GM04503 (cell line): ENCODE results near the gene PNMT.
"Not testable (repeated sequence)": the region's sequence is repeated elsewhere in the genome, so short reads cannot be mapped to it uniquely, and the experiment has no call there.

Experiments used
- DNase-seq: peaks from one replicate; pipeline ENCODE4 v3.0.0-alpha.2; 2012; ENCODE audit warnings: low read depth

Gene PNMT

DNA sequence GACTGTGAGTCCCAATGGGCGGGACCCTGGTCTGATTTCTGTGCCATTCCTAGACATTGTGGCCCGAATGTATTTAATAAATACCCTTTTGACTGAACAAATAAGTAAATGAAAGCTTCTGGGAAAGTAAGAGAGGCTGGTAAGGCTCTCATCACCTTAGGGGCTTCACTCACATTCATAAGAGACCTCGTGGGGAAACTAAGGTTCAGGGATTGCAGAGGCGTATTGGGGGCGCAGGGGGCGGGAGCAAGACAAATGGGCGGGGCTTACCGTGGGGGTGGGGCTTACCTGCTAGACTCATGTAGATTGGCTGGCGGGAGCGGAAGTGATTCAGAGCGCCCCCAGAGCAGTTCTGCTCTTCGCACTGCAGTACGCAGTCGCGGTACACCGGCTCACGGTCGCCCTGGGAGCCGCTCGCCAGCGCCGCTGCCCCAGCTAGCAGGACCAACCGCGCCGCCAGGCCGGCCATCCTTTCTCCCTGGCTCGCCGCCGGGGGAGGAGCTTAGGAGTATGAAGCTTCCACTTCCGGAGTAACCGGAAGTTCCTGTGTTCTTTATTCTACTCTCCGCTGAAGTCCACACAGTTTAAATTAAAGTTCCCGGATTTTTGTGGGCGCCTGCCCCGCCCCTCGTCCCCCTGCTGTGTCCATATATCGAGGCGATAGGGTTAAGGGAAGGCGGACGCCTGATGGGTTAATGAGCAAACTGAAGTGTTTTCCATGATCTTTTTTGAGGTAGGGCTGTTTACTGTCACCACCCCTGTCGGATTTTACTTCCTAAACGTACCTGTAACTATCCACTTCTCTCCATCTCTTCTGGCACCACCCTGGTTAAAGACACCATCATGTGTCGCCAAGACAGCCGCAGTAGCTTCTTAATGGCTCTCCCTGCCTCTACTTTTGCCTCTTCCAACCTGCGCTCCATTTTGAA lies 19.6 kb downstream of the PNMT start, which contains the start of gene PGAP3:
Gene PGAP3 (minus strand): TSS at position 512 of the 929 bp plus-strand sequence. CDS start 43 bp downstream, at position 469.
- peak; percentile 55 for DNase-seq

DNA sequence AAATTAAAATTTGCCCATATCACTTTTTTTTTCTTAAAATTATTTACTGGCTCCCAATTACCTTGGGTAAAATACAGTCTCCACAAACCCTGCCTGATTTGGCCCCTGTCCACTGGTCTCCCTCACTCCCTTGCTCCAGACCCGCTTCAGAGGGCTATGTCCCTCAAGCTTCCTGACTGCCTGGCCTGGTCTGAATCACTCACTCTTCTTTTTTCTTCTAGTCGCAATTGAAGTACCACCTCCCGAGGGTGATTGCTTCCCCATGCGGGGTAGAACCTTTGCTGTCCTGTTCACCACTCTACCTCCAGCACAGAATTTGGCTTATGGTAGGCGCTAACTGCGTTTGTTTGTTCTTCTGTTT lies 20.2 kb downstream of the PNMT start:
- DNase-seq = no peak

DNA sequence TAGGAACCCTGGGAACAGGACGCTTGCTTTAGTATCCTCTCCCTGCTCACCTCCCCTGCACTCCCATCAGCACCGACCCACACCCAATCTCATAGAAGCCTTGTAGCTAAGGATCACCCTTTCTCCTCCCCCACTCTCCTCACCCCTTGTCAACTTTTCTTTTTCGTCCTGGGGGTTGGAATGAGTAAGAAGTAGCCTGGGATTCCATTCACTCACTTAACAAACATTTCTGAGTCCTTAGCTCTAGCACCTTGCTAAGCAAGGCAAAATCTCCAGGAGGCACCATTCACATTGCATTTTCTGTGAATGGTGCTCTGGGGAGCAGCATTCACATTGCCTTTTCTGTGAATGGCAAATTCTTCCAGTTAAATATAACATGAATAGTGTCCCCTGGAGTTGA lies 20.7 kb downstream of the PNMT start:
- no peak for DNase-seq

DNA sequence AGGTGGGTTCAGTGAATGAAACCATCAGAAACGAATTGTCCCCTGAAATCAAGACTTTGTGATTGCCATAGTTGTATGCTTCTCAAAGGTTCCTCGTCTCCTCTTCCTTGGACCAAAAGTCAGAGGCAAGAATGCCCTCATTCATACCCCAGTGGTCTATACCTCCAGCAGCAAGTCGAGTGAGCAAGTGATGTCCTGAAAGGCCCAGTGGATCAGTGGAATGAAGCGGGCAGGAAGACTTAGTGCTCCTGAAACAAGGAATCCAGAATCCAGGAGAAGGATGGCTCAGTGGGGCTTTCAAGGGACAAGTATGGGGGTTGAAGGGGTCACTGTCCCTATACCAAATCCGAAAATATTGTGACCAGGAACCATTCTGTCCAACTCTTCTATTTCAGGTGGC lies 26.3 kb downstream of the PNMT start:
- no peak for DNase-seq

DNA sequence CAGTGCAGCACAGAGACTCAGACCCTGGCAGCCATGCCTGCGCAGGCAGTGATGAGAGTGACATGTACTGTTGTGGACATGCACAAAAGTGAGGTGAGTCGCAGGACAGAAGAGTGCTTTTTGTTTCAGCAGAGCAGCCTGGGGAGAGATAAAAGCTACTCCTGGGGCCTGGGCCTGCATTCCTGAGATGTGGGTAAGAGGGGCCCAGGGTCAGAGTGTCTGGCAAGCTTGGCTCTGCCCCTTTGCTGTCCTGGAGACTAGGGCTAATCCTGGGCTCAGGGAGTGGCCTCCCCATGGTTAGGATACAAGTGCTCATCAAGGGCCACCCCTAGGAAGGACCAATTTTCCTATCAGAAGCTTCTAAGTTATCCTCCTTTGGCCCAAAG lies 26.8 kb downstream of the PNMT start:
- no peak for DNase-seq

DNA sequence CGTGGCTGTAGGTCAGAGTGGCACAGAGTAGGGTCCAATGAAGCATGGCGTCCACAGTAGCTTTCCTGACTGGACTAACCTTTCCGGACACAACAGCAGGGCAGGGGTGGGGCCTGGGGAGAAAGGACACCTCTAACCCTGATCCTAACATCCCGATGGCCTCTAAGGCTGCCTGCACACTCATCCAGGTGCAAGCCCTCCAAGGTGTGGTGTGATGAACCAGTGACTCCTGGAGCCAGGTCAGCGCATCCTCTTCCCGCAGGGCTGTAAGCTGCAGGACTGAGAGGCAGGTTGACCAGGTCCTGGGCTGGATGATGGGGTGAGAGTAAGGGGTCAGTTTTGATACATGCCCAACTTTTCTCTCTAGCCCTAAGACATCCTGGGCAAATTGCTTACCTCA lies 28.5 kb downstream of the PNMT start:
- no peak for DNase-seq

DNA sequence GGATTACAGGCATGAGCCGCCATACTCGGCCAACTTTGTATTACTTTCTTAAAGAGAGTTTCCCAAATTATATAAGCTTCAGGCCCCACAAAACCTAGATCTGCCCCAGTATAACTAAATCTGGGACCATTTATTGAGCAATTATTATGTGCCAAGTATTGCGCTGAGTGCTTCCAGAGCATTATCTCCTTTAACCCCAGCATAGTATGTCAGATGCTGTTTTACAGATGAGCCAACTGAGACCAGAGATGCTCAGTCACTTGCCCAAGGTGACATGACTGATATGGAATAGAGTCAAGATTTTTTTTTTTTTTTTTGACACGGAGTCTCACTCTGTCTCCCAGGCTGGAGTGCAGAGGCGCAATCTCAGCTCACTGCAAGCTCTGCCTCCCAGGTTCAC lies 29.7 kb downstream of the PNMT start:
- DNase-seq = no peak

DNA sequence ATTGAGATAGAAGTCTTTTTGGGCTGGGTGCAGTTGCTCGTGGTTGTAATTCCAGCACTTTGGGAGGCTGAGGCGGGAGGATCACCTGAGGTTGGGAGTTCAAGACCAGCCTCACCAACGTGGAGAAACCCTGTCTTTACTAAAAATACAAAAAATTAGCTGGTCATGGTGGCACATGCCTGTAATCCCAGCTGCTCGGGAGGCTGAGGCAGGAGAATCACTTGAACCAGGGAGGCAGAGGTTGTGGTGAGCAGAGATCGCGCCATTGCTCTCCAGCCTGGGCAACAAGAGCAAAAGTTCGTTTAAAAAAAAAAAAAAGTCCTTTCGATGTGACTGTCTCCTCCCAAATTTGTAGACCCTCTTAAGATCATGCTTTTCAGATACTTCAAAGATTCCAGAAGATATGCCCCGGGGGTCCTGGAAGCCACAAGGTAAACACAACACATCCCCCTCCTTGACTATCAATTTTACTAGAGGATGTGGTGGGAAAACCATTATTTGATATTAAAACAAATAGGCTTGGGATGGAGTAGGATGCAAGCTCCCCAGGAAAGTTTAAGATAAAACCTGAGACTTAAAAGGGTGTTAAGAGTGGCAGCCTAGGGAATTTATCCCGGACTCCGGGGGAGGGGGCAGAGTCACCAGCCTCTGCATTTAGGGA lies 31.0 kb downstream of the PNMT start:
- not testable (repeated sequence) for DNase-seq

DNA sequence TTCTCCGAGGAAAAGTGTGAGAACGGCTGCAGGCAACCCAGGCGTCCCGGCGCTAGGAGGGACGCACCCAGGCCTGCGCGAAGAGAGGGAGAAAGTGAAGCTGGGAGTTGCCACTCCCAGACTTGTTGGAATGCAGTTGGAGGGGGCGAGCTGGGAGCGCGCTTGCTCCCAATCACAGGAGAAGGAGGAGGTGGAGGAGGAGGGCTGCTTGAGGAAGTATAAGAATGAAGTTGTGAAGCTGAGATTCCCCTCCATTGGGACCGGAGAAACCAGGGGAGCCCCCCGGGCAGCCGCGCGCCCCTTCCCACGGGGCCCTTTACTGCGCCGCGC lies 31.5 kb downstream of the PNMT start, which contains the start of gene ERBB2:
Gene ERBB2 (plus strand): TSS at position 247 of the 330 bp plus-strand sequence. CDS start 175 bp downstream, outside the sequence.
- DNase-seq = peak; percentile 49

DNA sequence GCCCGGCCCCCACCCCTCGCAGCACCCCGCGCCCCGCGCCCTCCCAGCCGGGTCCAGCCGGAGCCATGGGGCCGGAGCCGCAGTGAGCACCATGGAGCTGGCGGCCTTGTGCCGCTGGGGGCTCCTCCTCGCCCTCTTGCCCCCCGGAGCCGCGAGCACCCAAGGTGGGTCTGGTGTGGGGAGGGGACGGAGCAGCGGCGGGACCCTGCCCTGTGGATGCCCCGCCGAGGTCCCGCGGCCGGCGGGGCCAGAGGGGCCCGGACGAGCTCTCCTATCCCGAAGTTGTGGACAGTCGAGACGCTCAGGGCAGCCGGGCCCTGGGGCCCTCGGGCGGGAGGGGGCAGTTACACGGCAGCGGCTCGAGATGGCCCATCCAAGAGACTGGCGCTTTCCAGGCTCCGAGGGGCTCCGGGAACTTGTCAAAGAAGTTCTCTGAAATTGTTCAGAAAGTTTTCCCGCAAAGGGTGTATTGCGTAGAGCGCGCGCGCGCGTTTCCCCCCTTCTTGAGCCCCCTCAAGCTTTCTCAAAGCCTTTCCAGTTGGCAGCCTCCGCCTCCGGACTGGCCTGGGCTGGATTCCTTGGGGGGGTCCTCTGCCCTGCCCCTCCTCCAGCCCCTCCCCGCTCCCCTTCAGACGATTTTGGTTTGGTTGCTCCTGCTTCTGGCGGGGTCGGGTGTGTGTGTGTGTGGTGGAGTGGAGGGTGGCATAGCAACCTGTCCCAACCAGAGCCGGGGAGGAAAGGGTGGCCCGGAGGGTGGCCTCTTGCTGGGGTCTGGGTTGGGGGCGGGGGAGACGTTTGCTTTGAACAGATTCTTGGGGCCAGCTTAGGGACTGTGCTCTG lies 32.1 kb downstream of the PNMT start:
- no peak for DNase-seq

DNA sequence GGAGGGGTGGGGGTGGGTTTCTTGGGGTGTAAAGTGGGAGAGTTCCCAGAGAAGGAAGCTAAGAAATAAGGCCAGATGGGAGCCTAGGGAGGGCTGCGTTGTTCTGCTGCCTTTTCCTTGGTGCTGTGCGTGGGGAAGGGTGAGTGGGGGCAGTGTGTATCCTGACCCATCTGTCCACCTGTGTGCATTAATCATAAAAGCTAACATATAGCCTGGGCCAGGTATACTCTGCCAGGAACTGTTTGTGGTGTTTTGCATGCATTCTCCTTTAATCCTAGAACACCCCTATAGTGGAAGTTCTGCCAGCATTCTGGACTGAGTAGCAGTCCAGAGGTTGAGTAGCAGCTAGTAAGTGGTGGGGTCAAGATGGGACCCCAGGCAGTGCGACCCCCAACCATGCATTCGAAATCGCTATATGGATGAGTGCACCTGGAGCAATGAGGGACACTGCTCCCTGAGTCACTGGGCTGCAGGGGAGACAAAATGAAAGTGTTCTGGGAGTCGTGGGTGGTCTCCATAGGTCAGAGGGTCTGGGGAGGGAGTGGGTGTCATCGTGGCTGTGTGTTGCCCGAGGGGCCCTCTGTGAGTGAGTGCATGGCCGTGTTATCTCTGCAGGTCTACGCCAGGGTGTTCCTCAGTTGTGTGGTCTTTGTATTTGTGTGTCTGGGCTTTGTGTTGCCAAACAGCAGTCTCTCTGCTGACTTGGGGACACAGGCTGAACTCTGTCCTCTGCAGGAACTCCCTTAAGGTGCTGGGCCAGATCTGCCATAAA lies 32.9 kb downstream of the PNMT start:
- DNase-seq = no peak

DNA sequence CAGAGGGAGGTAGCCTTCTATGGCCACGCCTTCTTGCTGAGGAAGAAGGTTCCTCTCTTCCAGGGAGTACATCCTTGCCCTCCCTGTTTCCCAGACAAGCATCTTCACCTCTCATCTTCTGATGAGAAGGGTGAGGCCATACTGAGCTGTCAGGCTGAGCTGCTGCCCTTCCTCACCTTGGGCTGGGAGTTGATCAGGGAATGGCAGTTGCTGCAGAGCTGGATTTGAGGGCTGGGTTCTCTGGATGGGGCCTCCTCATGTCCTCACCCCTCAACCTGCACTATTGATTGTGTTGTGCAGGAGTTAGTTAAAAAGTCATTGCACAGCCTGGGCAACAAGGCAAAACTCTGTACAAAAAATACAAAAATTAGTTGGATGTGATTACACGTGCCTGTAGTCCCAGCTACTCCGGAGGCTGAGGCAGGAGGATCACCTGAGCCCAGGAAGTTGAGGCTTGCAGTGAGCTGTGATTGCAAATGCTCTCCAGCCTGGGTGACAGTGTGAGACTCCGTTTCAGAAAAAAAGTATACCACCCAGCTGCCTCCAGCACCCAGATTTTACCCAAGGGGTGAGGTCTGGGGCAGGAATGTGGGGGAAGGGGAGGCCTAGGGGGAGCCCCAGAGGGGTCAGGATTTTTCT lies 33.6 kb downstream of the PNMT start:
- no peak for DNase-seq

DNA sequence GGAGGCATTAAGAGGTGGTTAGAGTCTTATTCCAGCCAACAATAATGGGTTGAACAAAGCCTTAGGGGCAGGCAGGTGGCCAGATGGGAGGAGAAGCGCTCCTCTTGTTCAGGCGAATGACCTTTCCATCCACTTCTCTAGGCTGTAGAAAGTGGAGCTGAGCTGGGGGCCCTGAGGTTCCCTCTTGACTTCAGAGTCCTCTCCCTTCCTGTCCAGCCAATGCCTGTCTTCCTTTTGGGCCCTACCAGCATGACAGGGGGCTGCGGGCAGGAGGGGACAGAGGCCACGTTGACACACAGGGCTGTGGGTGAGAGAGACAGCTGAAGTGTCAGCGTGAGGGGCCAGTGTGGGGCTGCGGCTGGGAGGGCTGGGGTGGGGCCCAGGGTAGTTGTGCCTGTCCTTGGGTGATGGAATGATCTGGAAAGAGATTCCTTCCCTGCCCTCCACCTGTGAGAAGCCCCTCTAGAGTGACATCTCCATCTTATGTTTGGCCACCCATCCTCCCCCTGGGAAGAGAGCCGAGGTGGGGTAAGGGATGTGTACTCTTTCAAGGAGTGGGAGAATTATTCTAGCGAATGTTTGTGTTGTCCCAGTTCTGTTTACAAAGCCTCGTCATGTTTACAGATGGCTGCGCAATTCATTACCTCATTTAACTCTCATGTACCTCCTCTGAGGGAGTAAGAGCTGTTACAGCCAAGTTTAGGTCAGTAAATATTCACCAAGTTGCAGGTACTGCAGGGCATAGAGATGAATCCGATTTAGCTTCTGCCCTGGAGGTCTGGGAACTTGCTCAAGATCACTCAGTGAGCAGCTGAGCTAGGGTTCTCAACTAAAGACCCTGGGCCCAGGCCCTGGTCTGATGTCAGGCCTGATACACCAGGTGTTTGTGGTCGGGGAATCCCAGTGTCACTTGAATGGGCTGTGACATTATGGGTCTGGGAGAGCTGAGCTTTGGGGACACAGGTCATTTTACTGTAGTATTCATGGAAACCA lies 34.9 kb downstream of the PNMT start:
- no peak for DNase-seq

DNA sequence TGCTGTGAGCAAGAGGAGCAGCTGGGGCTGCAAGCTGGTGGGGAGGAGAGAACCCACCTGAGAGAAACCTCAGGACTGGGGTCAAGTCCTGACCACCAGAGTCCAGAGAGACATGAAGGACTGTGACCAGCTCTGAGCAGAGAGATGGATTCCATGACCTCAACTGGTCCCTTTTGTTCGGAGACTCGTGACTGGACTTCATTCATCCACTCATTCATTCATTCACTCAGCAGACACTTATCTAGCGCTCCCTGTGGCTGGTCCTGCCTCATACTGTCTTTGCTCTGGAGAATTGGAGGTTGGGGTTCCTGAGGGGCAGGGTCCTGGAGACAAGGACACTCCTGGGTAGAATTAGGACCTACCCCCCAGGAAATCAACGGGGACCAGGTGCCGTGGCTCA lies 35.7 kb downstream of the PNMT start:
- DNase-seq = no peak

DNA sequence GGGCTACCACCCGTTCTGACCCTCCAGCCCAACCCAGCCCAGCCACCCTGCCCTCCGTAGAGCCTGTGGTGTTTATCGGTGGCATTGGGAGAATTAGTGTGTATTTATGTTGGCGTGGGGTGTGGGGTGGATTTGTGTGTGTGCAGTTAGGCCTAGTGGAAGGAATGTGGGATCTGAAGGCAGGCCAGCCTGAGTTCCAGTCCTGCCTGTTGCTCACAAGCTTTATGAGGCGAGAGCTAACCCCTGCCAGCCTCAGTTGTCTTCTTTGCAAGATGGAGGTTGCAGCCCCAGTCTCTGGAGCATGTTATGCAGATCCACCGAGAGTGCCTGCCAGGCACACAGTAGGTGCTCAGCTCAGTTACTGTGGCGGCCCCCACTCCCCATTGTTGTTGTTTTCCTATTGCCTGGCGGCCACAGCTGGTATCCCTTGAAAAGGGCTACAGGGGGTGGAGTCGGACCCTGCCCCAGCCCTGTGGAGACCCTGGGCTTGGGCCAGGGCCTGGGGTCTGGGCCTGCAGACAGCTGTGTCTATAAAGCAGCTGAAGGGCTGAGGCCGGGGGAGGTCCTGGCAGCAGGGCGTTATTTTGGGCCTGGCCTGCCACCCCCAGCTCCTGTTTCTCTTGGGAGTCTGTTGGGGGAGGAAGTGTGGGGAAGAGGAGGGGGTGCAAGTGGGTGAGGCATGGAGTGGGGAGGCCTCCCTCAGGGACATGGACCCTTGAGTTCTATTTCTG lies 36.7 kb downstream of the PNMT start:
- DNase-seq = no peak

DNA sequence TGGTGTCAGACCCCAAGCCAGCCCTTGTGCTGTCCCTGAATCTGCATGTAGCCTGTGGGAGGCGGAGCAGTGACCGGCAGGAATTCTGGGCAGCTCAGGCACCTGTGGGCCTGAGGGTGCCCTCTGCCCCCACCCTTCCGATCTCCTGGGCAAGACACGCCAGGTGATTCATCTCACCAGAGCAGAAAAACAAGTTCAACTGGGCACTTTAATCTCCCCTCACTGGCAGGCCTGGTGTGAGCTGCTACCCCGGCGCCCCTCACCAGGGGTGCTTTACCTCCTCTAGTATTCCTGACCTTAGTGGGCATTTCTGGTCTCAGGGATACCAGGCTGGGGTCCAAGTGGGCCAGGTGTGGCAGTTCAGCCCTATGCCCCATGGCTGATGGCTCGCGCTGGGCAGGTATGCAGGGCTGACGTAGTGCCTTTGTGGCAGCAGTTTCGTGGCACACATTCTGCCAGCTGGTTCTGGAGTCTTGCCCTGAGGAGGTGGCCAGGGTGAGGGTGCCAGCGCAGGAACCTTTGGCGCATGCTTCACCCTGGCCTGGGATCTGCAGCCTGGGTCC lies 37.6 kb downstream of the PNMT start:
- no peak for DNase-seq

DNA sequence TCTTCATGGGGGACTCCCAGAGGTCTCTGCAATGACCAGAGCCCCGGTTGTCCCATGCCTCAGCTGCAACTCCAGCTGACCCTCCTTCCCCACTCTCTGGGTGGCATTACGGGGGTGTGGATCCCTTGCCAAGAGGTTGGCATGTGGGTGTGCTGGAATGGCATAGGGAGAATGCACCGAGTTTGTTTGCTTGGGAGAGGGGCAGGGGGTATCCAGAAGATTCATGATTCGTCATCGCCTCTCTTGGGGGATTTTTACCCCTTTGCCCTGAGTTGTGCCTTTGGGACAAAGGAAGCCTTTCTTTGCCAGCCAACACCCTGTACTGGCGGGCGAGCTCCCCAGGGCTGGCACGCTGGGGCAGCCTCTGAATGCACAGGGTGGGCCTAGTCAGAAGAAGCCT lies 38.1 kb downstream of the PNMT start:
- DNase-seq = no peak

DNA sequence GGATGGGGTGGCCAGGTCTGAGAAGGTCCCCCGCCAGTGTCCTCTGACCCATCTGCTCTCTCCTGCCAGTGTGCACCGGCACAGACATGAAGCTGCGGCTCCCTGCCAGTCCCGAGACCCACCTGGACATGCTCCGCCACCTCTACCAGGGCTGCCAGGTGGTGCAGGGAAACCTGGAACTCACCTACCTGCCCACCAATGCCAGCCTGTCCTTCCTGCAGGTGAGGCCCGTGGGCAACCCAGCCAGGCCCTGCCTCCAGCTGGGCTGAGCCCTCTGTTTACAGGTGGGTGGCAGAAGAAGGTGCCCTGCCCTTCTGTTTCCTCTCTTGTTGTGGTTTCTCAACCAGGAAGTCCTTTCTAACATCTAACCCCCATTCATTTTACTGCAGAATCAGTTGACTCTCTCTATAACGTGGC lies 38.7 kb downstream of the PNMT start:
- no peak for DNase-seq
